22Rv1 (cell line): ENCODE results near the gene SLC35F3.

Experiments used
- ZFX ChIP-seq: fragments of 450-650 bp; IDR thresholded peaks from 2 replicates; pipeline ENCODE4 v1.6.1; 2017; ENCODE audit warnings: antibody characterized with exemption, borderline replicate concordance
- TF ChIP-seq, protein P1 (sequence below): fragments of 450-650 bp; IDR thresholded peaks from 2 replicates; pipeline ENCODE4 v1.5.1; 2017; ENCODE audit warnings: mild to moderate bottlenecking

DNA sequence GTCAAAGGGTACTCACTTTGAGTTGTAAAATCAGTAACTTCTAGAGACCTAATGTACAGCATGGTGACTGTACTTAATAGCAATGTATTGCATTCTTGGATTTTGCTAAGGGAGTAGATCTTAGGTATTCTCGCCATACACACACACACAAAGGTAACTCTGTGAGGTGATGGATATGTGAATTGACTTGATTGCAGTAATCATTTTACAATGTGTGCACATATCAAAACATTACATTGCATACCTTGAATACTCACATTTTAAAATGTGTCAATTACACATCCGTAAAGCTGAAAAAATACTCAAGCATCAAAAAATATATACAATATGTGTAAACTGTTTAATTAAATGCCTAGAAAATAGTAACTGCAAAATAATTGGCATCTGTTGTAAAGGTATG lies 86.0 kb downstream of the SLC35F3 start:
- TF ChIP-seq, protein P1, sequence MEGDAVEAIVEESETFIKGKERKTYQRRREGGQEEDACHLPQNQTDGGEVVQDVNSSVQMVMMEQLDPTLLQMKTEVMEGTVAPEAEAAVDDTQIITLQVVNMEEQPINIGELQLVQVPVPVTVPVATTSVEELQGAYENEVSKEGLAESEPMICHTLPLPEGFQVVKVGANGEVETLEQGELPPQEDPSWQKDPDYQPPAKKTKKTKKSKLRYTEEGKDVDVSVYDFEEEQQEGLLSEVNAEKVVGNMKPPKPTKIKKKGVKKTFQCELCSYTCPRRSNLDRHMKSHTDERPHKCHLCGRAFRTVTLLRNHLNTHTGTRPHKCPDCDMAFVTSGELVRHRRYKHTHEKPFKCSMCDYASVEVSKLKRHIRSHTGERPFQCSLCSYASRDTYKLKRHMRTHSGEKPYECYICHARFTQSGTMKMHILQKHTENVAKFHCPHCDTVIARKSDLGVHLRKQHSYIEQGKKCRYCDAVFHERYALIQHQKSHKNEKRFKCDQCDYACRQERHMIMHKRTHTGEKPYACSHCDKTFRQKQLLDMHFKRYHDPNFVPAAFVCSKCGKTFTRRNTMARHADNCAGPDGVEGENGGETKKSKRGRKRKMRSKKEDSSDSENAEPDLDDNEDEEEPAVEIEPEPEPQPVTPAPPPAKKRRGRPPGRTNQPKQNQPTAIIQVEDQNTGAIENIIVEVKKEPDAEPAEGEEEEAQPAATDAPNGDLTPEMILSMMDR, result no peak
- no peak for TF ChIP-seq ZFX
